Measurements from ENCODE around the gene AMMECR1L. TPM values are rescaled to one million over a fixed set of nuclear protein-coding genes. Genes with fewer than 3 reads are reported as not detected.
"Not testable (repeated sequence)": the region's sequence is repeated elsewhere in the genome, so short reads cannot be mapped to it uniquely, and the experiment has no call there.

Gene AMMECR1L
- total RNA-seq, 1 donor from 2014 or later, result 11.0 TPM

GRCh38 chr2:127887776-127888130, 2.0 kb upstream of the AMMECR1L start:
- no peak for DNase-seq (ENCODE audit: low spot score in 2 of 2)
- no peak for FAIRE-seq

- DNase-seq (ENCODE audit: low spot score in 2 of 2), result no peak
- no peak for FAIRE-seq
Measured at GRCh38 chr2:127887082-127887775, 1.5 kb upstream of the AMMECR1L start.

GRCh38 chr2:127886593-127886935, 808 bp upstream of the AMMECR1L start:
- not testable (repeated sequence) for DNase-seq (ENCODE audit: low spot score in 2 of 2); FAIRE-seq

- not testable (repeated sequence) for FAIRE-seq; DNase-seq (ENCODE audit: low spot score in 2 of 2)
Measured at GRCh38 chr2:127884861-127885740, 655 bp downstream of the AMMECR1L start.

GRCh38 chr2:127884436-127884835, 1.3 kb downstream of the AMMECR1L start:
- FAIRE-seq (no peak), DNase-seq (ENCODE audit: low spot score in 2 of 2) (no peak)

GRCh38 chr2:127879899-127880298, 5.9 kb downstream of the AMMECR1L start:
- no peak for DNase-seq (ENCODE audit: low spot score in 2 of 2)
- FAIRE-seq, result no peak

- DNase-seq (ENCODE audit: low spot score in 2 of 2) (no peak), FAIRE-seq (no peak)
Measured at GRCh38 chr2:127877626-127878025, 8.1 kb downstream of the AMMECR1L start.

- DNase-seq (ENCODE audit: low spot score in 2 of 2) (no peak), FAIRE-seq (no peak)
Measured at GRCh38 chr2:127877136-127877535, 8.6 kb downstream of the AMMECR1L start.

GRCh38 chr2:127874378-127875269, 11.1 kb downstream of the AMMECR1L start:
- FAIRE-seq, result no peak
- no peak for DNase-seq (ENCODE audit: low spot score in 2 of 2)

GRCh38 chr2:127873707-127874303, 12.0 kb downstream of the AMMECR1L start:
- no peak for FAIRE-seq

GRCh38 chr2:127872354-127872753, 13.4 kb downstream of the AMMECR1L start:
- no peak for DNase-seq (ENCODE audit: low spot score in 2 of 2)
- FAIRE-seq, result no peak

More at GRCh38 chr2:127873707-127874303, 12.0 kb downstream of the AMMECR1L start:
- no peak for DNase-seq (ENCODE audit: low spot score in 2 of 2)

- no peak for FAIRE-seq
Measured at GRCh38 chr2:127865926-127866325, 19.8 kb downstream of the AMMECR1L start.

GRCh38 chr2:127864877-127865276, 20.9 kb downstream of the AMMECR1L start:
- FAIRE-seq (no peak), DNase-seq (ENCODE audit: low spot score in 2 of 2) (no peak)

More at GRCh38 chr2:127865926-127866325, 19.8 kb downstream of the AMMECR1L start:
- no peak for DNase-seq (ENCODE audit: low spot score in 2 of 2)

GRCh38 chr2:127862228-127862627, 23.5 kb downstream of the AMMECR1L start:
- DNase-seq (ENCODE audit: low spot score in 2 of 2) (no peak), FAIRE-seq (no peak)

GRCh38 chr2:127860130-127860529, 25.6 kb downstream of the AMMECR1L start:
- FAIRE-seq, result no peak
- no peak for DNase-seq (ENCODE audit: low spot score in 2 of 2)

- no peak for FAIRE-seq
- no peak for DNase-seq (ENCODE audit: low spot score in 2 of 2)
Measured at GRCh38 chr2:127859712-127860085, 26.1 kb downstream of the AMMECR1L start.

- FAIRE-seq, result no peak
- peak in 1 of 2 donors; percentile 19 for DNase-seq (ENCODE audit: low spot score in 2 of 2)
Measured at GRCh38 chr2:127857265-127857808, 28.4 kb downstream of the AMMECR1L start.

GRCh38 chr2:127853671-127854070, 32.1 kb downstream of the AMMECR1L start:
- FAIRE-seq, result no peak

GRCh38 chr2:127852388-127852787, 33.4 kb downstream of the AMMECR1L start:
- no peak for FAIRE-seq
- DNase-seq (ENCODE audit: low spot score in 2 of 2), result no peak

More at GRCh38 chr2:127853671-127854070, 32.1 kb downstream of the AMMECR1L start:
- DNase-seq (ENCODE audit: low spot score in 2 of 2), result no peak

- FAIRE-seq (no peak), DNase-seq (ENCODE audit: low spot score in 2 of 2) (no peak)
Measured at GRCh38 chr2:127847931-127848330, 37.8 kb downstream of the AMMECR1L start.
